ENCODE measurements around the gene MAGI1. TPM values are rescaled to one million over a fixed set of nuclear protein-coding genes. Genes with fewer than 3 reads are reported as not detected.
A peak's percentile ranks its signal among the peaks of the same experiment; 100 is the strongest.

The MAGI1 gene
- total and polyA plus RNA-seq, 10 donors: 3.5 to 104 (median 62.3) TPM

GRCh38 chr3:65875393-65876027 is 163.2 kb downstream of the MAGI1 start:
- TF ChIP-seq CTCF (IDR thresholded peaks at IDR 0.05 in 8 of 11, conservative IDR thresholded peaks at IDR 0.05 in 3 of 11): no peak
- no peak for TF ChIP-seq POLR2A (IDR thresholded peaks at IDR 0.05)
- TF ChIP-seq POLR2AphosphoS5 (IDR thresholded peaks at IDR 0.05): no peak
- no peak for DNase-seq
- no peak overlapping the region for H3K4me3 ChIP-seq
- H3K4me1 ChIP-seq: peaks cover 0 to 17% (median 0%) of the 10 kb centered on the region in 6 donors
- H3K27me3 ChIP-seq (replicated peaks in 1 of 7): no peaks in the 10 kb centered on the region
- WGBS, 5 donors: 51 to 61% (median 60%) methylated on average over 6 of the region's 6 CpGs
- no peaks in the 10 kb centered on the region for H3K36me3 ChIP-seq
- H3K27ac ChIP-seq: peak overlapping the region in 3 of 8 donors; percentile 6 to 11 (median 7)
- peaks cover 0 to 3% (median 0%) of the 10 kb centered on the region in 8 donors for H3K9me3 ChIP-seq
- intact Hi-C loops (cut with DNase I; ENCODE audit: low total_unique reads): no loop called here

- no peak for TF ChIP-seq POLR2A (IDR thresholded peaks at IDR 0.05)
- TF ChIP-seq POLR2AphosphoS5 (IDR thresholded peaks at IDR 0.05): no peak
- TF ChIP-seq CTCF (IDR thresholded peaks at IDR 0.05 in 8 of 11, conservative IDR thresholded peaks at IDR 0.05 in 3 of 11): no peak
- WGBS, 5 donors: 78 to 95% (median 87%) methylated on average over 3 of the region's 3 CpGs
- H3K9me3 ChIP-seq: peaks cover 0 to 3% (median 0%) of the 10 kb centered on the region in 8 donors
- no peak for DNase-seq
- H3K4me1 ChIP-seq: peaks cover 0 to 17% (median 0%) of the 10 kb centered on the region in 6 donors
- H3K27me3 ChIP-seq (replicated peaks in 1 of 7): no peaks in the 10 kb centered on the region
- no peak overlapping the region for H3K27ac ChIP-seq
- no peaks in the 10 kb centered on the region for H3K36me3 ChIP-seq
- H3K4me3 ChIP-seq: no peak overlapping the region
- intact Hi-C loops (cut with DNase I; ENCODE audit: low total_unique reads): no loop called here
Measured at GRCh38 chr3:65873869-65874268, 164.8 kb downstream of the MAGI1 start.

GRCh38 chr3:65873028-65873427 is 165.7 kb downstream of the MAGI1 start:
- H3K4me3 ChIP-seq: no peak overlapping the region
- H3K27ac ChIP-seq: no peak overlapping the region
- no peaks in the 10 kb centered on the region for H3K27me3 ChIP-seq (replicated peaks in 1 of 7)
- H3K4me1 ChIP-seq: peaks cover 0 to 17% (median 0%) of the 10 kb centered on the region in 6 donors
- DNase-seq: no peak
- H3K9me3 ChIP-seq: peaks cover 0 to 3% (median 0%) of the 10 kb centered on the region in 8 donors
- WGBS, 5 donors: 74 to 90% (median 84%) methylated on average over 6 of the region's 6 CpGs
- intact Hi-C loops (cut with DNase I; ENCODE audit: low total_unique reads): no loop called here
- no peaks in the 10 kb centered on the region for H3K36me3 ChIP-seq
- TF ChIP-seq POLR2AphosphoS5 (IDR thresholded peaks at IDR 0.05) (no peak), POLR2A (IDR thresholded peaks at IDR 0.05) (no peak), CTCF (IDR thresholded peaks at IDR 0.05 in 8 of 11, conservative IDR thresholded peaks at IDR 0.05 in 3 of 11) (no peak)

- H3K27ac ChIP-seq: peak overlapping the region in 1 of 8 donors; percentile 4
- H3K36me3 ChIP-seq: no peaks in the 10 kb centered on the region
- intact Hi-C loops (cut with DNase I; ENCODE audit: low total_unique reads): no loop called here
- WGBS, 5 donors: 62 to 79% (median 77%) methylated on average over 6 of the region's 6 CpGs
- TF ChIP-seq POLR2A (IDR thresholded peaks at IDR 0.05): no peak
- TF ChIP-seq POLR2AphosphoS5 (IDR thresholded peaks at IDR 0.05): no peak
- no peak for TF ChIP-seq CTCF (IDR thresholded peaks at IDR 0.05 in 8 of 11, conservative IDR thresholded peaks at IDR 0.05 in 3 of 11)
- H3K27me3 ChIP-seq (replicated peaks in 1 of 7): no peaks in the 10 kb centered on the region
- no peak overlapping the region for H3K4me3 ChIP-seq
- H3K4me1 ChIP-seq: peaks cover 0 to 17% (median 0%) of the 10 kb centered on the region in 6 donors
- DNase-seq: no peak
- peaks cover 0 to 3% (median 0%) of the 10 kb centered on the region in 8 donors for H3K9me3 ChIP-seq
Measured at GRCh38 chr3:65871305-65872141, 167.2 kb downstream of the MAGI1 start.
